SW 1271 (cell line): ENCODE data around the gene PRR35.

Source experiments
- DNase-seq, 2 experiments: peaks; one replicate each; lab custom pipeline; 2025; lab: John Stamatoyannopoulos, UW

PRR35 gene

DNA sequence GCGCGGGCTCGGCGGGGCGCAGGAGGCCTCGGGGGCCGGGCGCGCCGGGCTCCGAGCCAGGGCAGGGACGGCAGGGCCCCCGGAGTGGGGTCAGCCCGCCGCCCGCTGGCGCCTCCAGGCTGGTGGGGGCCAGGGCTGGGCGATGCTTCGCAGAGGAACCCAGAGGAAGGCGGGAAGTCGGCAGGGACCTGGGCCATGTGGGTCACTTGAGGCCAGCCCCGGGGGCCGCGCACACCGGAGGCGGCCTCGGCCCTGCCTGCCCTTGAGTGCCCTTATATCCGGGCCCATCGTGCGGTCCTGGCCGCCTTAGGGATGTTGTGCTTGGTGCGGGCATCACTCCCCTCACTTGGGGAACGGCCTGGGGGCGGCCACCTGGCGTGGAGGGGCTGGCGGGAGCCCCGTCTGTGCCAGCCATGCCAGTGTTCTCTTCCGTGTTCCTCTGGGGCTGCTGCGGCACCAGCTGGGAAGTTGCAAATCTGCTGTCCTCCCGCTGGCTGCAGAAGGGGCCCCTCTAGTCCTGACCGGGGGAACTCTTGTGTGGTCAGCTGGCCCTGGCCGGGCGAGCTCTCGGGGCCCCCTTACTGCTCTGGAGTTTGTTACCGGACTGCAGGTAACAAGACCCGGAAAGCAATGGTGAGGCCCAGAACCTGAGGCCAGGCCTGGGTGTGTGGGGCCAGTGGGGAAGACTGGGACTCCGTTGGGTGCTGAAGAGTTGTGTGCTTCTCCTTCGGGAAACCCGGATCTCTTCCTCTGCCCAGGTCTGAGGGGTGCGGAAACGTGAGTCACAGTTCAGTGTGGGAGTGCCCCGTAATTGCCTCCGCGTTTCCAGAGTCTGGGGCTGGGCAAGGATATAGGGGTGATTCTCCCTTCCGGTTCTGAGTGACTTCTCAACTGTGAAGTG lies 31.8 kb upstream of the PRR35 start:
- DNase-seq, result peak in 1 of 2 experiments; percentile 14

DNA sequence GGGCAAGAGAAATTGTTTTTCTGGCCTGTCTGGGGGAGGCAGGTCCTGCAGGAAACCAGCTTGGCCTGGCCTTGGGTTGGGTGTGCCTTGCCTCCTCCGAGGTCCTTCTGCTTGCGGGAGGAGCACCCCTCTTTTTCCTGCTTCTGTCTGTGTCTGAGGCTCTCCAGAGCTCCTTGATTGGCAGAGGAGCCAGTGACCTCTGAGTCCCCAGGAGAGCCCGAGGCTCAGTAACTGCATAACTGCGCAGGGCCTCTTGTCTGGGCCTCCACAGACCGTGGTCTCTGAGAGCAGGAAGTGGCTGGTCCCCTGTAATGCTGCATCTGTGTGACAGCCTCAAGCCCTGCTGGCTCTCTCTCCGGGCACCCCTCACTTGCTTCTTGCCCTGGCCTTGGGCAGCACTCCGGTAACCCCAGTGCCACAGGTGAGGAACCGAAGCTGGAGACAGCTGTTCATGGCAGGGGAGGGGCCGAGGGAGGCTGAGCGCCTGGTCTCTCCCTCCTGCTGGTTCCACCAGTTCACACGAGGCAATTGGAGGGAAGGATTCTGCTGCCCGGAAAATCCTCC lies 31.1 kb upstream of the PRR35 start:
- DNase-seq, result no peak

DNA sequence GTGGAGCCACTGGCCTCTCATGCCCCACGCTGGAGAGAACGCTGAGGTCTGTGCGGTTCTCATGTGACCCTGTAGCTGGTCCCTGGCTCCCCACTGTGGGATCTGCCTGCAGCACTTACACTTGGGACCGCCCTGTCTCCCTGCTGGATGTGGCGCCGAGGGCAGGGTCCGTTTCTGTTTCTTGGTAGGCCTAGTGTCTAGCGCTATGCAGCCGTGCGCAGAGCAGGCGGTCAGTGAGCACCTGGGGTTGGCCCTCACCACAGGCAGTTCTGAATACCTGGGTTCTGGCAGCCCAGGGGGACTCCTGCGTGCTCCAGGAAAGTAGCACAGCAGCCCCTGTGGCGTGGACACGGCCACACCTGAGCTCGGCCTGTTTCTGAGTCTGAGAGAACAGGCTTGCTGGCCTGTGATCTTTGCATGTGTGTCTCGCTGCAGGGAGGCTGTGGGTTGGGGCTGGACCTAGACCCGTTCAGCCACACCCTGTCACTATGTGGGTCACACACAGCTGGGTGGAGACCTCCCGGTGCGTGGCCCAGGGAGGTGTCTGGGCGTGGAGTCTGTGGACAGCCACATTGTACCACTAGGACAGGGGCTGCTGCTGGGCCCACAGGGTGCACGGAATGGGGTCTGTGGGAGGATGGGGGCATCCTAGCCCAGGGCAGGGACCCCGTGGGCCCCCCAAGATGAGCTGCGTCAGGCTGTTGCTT lies 29.9 kb upstream of the PRR35 start:
- no peak for DNase-seq

DNA sequence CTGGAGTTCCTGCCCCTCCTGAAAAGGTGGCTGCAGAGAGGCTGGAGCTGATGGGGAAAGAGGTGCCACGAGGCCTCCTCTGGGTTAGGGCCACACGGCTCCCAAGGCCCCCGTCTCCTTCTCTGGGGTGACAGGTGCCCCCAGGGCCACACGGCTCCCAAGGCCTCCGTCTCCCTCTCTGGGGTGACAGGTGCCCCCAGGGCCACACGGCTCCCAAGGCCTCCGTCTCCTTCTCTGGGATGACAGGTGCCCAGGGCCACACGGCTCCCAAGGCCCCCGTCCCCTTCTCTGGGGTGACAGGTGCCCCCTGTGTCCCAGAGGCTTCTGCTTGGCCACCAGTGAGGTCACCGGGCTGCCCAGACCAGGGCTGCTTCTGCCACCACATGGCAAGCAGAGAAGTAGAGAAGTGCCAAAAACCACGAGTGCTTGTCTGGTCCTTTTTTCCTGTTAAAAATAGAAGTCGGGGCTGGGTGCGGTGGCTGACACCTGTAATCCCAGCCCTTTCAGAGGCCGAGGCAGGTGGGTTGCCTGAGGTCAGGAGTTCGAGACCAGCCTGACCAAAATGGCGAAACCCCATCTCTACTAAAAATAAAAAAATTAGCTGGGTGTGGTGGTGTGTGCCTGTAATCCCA lies 28.6 kb upstream of the PRR35 start:
- DNase-seq, result no peak

DNA sequence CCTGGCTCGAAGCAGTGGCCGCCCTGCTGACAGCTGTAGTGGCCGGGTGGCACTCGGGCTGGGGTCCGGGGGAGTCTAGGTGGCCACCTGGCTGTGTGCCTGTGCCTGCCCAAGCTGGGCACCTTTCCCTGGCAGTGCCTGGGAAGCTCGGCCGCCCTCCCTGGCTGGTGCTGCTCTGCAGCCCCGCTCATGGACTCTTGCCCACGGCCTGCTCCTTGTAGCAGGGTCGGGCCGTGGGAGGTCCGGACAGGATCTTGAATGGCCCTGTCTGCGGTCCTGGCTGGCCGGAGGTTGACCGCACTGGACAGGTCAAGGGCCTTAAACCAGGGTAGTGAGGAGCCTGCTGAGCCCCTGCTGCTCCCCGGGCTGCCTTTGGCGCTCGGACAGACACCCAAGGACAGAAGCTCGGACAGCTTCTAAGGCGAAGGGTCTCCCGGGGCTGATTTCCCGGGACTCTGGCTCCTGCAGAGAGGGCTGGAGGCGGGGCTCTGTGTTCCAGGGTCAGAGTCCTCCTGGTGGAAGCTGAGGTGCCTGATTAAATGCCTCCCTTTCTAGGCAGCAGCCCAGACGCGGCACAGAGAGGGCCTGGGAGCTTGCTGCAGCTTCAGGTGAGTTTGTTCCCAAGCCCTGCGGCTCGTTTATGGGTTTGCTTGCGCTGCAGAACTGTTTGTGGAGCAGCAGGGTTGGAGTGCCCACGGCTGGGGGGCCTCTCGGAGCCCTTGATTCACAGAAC lies 26.6 kb upstream of the PRR35 start:
- no peak for DNase-seq

DNA sequence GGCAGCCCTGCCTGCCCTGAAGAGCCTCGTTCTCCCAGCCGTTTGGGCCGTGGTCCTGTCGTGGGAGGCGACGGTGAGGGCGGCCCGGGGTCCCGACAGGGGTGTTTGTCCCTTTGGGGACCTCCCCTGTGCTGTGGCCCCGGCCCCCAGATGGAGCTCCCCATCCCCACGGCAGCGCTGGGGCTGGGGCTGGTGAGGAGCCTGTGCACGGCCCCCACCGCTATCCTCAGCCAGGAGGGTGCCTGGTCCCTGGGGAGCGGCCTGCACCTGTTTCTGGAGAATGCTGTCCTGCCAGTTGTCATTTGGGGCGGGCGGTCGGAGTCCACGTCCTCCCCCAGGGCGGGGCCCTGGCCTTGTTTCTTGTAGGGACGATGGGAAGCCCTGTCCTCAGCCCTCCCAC lies 26.1 kb upstream of the PRR35 start:
- no peak for DNase-seq

DNA sequence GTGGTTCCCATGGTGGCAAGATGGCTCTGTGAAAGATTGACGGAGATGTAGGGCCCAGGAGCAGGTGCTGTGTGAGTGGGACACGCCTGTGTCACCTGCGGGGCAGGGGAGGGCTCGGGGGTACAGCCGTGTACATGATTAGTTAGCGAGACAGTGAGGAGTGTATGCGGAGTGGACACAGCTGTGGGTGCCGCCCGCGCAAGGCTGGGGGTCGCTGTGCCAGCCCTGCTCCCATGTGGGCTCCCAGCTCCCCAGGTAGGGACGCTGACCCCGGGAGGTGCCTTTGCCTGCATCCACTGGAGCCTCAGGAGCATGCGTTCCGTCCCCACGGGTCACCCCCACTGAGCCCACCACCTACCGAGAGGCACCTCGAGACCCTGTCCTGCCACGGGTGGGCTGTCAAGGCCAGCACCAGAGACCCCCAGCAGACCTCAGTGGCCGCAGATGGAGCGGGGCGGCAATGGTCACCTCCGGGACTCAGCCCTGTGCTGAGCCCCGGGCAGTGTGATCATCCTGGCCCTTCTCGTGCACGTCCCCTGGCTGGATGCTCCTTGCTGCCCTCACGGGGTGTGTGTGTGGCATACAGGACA lies 25.2 kb upstream of the PRR35 start:
- peak in 1 of 2 experiments; percentile 61 for DNase-seq

DNA sequence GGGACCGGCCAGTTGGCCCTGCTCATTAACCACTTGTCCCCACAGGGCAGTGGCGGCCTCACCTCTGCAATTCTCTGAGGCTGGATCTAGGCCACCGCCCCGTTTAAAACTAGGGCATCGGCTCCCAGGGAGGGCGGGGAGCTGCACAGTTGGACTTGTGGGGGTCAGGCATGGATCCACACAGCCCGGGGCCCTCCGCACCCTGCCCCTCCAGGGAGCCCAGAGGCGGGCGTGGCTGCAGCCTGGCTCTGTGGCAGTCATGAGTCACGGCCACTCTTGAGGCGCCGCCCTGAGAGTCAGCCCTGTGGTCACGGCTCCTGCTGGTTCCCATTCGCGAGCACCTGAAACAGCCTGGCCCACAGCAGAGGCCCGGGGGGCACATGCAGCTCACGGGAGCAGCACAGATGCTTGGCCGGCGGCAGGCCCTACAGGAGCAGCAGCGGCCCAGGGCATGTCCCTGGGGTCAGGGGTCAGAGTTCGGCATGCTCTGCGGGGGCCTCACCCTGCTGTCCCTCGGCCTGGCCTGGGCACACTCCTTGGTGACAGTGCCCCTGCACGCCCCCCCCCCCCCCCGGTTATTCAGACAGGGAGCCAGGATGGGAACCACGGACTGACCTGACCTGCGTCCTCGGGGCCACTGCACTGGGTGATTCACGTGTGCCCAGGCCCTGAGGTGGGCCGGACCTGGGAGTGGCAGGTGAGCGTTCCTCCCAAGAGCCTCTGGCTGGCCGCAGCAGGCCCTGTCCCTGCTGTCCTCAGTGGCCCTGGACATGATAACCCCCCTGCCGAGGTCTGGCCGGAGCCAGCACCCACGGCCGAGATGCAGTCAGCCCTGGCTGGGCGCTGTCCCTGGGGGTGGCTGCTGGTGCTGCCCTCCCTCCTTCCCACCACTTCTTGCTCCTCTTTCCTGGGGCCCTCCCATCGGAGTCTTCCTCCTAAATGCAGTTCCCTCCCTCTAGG lies 24.5 kb upstream of the PRR35 start:
- DNase-seq, result peak; percentile 61 to 70

DNA sequence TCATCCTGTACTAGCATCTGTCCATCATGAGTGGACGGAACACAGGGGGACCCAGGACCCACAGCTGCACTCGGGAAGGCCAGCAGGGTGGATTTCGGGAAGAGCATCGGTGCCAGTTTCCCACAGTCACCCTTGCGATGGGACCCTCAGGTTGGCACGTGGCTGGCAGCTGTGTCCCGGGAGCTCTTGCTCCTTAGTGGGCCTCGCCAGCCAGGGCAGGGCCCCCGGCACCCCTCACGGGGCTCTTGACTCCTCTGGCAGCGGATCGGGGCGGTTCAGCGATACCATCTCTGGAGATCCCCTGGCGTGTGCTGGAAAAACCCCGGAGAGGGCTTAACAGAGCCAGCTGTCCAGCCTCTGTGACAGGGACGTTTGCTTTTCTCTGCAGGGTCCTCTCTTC lies 23.4 kb upstream of the PRR35 start:
- no peak for DNase-seq

DNA sequence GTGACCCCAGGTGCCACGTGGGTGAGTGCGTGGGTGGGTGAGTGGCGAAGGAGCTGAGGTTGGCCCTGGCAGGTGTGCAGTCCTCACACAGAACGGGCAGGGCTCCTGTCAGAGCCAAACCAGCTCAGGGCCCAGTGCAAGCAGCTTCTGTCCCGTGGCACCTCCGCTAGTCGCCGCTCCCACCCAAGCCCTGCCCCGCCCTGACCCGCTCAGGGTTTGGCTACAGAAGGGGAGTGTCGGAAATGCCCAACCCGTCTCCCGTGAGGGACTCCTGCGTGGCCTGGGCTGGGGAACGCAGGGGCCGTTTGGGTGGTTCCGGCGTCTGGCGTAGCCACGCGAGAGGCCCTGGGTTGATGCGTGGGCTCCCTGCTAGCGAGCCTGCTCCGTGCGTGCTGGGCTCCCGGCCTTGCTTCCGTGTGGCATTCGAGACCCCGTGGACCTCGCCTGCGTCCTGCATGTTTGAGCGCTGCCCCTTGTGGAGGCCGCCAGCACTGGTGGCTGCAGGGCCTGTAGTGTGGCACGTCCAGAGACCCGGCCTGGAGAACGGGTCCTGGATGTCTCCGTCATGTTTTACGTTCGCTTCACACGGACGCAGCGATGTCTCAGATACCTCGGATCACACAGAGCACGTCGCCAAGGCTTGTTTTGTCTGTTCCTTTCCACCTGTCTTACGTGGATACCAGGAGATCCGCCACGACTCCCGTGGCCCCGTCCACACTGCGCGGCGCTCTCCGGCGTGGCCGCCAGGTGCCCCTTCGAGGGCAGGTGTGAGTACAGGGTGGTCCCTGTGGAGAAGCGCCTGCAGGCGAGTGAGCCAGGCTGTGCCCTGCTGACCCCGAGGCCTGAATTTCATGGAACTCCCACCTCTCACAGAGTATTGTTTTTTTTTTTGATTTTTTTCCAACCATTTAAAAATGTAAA lies 22.5 kb upstream of the PRR35 start:
- DNase-seq, result no peak

DNA sequence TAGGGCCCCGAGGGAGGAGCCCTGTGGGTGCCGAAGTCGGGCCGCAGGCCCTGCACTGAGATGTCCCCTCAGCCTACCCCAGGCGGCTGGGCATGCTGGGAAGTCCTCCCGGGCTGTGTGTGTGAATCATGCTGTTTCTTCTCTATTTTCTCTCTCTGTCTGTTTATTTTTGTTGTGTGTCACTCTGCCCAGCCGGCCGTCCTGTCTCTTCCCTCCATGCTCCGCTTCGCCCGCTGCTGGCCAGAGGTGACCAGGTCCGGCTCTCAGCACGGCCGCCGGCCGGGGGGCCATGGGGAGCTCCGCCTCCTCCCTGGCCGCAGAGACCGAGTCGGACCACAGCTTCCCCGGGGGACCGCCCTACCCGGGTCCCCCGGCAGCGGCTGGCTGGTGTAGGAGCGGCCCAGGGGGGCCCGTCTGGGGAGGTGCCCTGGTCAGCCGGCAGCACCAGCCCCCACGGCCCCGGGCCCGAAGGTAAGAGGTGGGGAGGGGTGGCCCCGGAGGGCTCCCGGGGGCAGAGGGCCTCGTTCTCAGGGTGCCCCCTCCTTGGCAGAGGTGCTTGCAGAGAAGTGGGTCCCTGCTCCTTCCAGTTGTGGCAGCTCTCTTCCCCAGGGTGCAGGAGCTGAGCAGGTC lies 20.2 kb upstream of the PRR35 start:
- no peak for DNase-seq

DNA sequence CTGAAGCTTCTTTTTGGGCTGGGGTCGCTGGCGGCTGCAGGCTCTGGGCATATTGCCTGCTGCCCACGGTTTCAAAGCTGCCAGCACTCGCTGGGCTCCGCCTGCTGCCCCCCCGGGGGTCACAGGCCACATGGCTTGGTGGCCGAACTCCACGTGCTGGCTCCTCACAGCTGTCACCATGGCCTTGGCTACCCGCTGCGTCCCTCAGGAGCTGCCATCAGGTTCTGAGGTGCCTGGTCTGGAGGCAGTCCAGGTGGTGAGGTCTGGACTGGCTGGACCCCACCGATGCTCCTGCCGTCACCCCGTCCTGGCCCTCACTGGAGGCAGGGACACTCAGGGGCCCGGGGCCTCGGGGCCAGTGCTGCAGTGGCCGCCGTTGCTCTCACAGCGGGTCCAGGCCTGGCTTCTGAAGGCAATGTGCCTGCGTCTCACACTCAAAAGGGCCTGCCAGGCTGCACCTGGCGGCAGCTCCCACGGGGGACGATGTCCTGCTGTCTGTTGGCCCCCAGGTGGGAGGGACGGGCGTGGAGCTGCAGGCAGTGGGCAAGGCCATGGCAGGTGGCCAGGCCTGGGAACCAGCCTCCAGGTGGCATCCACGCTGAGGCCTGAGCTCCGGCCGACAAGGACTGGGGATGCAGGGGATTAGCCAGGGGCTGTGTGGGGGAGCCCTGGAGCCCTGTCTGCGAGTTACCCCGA lies 19.4 kb upstream of the PRR35 start:
- no peak for DNase-seq

DNA sequence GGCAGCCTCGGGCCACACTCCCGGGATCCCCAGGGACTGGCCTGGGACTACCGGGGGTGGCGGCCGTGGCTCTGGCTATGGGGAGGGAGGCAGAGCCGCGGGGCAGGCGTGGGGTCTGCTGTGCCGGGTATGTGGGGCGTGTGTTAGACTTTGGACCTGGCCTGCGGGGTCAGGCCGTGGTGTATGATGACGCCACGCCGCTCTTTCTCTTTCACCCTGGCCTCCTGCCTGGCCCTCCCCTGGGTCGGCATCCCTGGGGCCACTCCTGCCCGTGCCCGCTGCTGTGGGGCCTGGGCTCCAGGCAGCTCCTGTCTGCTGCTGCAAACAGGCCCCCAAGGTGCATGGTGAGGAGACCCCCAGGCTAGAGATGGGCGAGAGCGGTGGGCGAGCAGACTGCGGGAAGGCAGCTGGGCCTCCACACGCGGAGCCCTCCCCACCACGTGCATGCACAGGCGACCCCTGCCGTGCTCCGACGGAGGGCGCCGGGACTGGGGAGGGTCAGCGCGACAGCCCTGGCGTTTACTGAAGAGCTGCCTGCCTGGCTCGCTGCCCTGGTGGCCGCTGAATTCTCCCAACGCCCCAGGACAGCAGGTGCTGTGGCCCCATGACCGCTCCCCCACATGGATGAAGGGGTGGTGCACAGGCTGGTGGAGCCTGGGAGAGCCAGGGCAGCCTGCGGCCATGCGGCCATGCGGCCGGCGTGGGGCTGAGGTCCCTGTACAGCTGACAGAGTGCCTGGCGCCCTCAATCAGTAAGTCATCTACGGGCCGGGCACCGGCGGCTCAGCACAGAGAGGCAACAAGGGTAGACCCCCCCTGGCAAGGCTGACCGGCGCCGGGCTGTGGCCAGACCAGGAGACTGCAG lies 16.7 kb upstream of the PRR35 start:
- no peak for DNase-seq

DNA sequence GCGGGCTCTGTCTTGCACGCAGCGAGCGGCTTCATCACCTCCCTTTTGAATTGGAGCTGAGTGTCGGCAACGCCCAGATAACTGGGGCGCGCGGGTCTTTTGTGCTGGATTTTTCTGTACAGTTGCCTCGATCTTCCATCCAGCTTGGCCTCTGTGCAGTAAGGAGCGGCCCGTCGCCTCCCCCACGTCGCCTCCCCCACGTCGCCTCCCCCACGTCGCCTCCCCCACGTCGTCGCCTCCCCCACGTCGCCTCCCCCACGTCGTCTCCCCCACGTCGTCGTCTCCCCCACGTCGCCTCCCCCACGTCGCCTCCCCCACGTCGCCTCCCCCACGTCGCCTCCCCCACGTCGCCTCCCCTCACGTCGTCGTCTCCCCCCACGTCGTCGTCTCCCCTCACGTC lies 15.7 kb upstream of the PRR35 start:
- DNase-seq, result no peak

DNA sequence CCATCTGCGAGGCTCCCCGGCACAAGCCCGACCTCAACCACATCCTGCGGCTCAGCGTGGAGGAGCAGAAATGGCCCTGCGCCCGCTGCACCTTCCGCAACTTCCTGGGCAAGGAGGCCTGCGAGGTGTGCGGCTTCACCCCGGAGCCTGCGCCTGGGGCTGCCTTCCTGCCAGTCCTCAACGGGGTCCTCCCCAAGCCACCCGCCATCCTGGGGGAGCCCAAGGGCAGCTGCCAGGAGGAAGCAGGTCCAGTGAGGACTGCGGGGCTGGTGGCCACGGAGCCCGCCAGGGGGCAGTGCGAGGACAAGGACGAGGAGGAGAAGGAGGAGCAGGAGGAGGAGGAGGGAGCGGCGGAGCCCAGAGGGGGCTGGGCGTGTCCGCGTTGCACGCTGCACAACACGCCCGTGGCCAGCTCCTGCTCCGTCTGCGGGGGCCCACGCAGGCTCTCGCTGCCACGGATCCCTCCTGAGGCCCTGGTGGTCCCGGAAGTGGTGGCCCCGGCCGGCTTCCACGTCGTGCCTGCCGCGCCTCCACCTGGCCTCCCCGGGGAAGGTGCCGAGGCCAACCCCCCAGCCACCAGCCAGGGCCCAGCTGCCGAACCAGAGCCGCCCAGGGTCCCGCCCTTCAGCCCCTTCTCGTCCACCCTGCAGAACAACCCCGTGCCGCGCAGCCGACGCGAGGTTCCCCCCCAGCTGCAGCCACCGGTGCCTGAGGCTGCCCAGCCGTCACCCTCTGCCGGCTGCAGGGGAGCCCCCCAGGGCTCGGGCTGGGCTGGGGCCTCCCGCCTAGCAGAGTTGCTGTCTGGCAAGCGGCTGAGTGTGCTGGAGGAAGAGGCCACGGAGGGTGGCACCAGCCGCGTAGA lies 13.1 kb upstream of the PRR35 start:
- DNase-seq, result no peak

DNA sequence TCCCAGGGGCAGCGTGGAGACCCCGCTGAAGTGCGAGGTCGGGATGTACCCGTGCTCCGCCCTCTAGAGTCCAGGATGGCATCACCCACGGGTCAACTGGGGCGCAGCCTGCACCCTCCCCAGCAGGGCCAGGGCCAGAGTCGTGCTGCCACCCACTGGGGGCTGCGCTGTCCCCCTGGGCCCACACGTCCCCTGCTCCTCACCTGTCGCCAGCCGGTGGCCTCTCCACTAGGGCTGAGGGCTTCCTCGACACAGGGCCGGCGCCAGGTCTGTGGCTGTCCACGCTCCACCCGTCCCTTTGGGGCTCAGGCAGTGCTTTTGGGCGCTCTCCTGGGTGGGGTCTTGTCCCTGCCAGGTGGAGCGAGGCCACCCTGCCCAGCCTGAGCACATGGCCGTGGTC lies 11.6 kb upstream of the PRR35 start:
- DNase-seq, result no peak
